Brain microvascular endothelial cell (primary cell): ENCODE results near the gene ZDHHC19.
"Not testable (repeated sequence)": the region's sequence is repeated elsewhere in the genome, so short reads cannot be mapped to it uniquely, and the experiment has no call there.

Experiments used
- DNase-seq: peaks from one replicate; pipeline ENCODE4 v3.0.0-alpha.2; 2020
- H3K27ac ChIP-seq: fragments of 250-450 bp; sonication (Bioruptor Pico); 2 replicates; pipeline ENCODE4 v1.5.1; 2020; ENCODE audit warnings: mild to moderate bottlenecking, moderate library complexity
- H3K27me3 ChIP-seq: fragments of 250-450 bp; sonication (Bioruptor Pico); replicated peaks from 2 replicates; pipeline ENCODE4 v1.5.1; 2020; ENCODE audit warnings: mild to moderate bottlenecking
- H3K36me3 ChIP-seq: fragments of 250-450 bp; sonication (Bioruptor Pico); replicated peaks from 2 replicates; pipeline ENCODE4 v1.5.1; 2020; ENCODE audit warnings: mild to moderate bottlenecking
- H3K4me3 ChIP-seq: 2 replicates; pipeline ENCODE4 v1.5.1; 2011; ENCODE audit warnings: low read depth, mild to moderate bottlenecking, control low read depth, low read length, moderate library complexity
- in situ Hi-C: cut with HindIII; loops from 2 replicates; pipeline ENCODE4 v1.10.0; 2017; ENCODE audit warnings: low sequenced_read_pairs, low pct_ligation_motif_present
- TF ChIP-seq, protein P1 (sequence below): IDR thresholded peaks from 2 replicates; pipeline ENCODE4 v1.5.1; 2011; ENCODE audit warnings: low read depth, mild to moderate bottlenecking, moderate library complexity, low read length, control low read depth, inconsistent platforms; ENCODE audit errors: missing control alignments

The ZDHHC19 gene

GRCh38 chr3:196178993-196179379 lies 32.2 kb downstream of the ZDHHC19 start:
- TF ChIP-seq, protein P1, sequence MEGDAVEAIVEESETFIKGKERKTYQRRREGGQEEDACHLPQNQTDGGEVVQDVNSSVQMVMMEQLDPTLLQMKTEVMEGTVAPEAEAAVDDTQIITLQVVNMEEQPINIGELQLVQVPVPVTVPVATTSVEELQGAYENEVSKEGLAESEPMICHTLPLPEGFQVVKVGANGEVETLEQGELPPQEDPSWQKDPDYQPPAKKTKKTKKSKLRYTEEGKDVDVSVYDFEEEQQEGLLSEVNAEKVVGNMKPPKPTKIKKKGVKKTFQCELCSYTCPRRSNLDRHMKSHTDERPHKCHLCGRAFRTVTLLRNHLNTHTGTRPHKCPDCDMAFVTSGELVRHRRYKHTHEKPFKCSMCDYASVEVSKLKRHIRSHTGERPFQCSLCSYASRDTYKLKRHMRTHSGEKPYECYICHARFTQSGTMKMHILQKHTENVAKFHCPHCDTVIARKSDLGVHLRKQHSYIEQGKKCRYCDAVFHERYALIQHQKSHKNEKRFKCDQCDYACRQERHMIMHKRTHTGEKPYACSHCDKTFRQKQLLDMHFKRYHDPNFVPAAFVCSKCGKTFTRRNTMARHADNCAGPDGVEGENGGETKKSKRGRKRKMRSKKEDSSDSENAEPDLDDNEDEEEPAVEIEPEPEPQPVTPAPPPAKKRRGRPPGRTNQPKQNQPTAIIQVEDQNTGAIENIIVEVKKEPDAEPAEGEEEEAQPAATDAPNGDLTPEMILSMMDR: no peak
- no peak overlapping the region for H3K4me3 ChIP-seq

DNA sequence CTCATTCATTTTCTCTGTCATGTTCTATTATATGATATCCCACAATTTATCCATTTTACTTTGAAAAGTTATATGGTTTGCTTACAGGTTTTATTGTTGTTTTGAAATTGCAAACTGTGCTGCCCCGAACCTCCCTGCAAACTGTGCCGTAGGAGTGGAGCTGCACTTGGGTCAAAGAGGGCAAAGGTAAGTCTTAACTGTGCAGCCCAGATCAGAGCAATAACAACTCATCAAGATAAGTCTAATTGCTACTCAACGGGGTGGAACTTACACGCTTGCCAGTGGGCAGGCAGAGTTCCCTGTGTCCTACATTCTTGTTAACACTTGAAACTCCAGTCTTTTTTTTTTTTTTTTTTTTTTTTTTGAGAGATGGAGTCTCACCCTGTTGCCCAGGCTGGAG lies 33.2 kb downstream of the ZDHHC19 start:
- no peaks in the 10 kb centered on the region for H3K36me3 ChIP-seq

More at GRCh38 chr3:196178993-196179379, 32.2 kb downstream of the ZDHHC19 start:
- Histone ChIP-seq H3K36me3 (no peaks in the 10 kb centered on the region), H3K27me3 (no peaks in the 10 kb centered on the region), H3K27ac (no peak overlapping the region)
- in situ Hi-C loops: no loop called here
- no peak for DNase-seq

DNA sequence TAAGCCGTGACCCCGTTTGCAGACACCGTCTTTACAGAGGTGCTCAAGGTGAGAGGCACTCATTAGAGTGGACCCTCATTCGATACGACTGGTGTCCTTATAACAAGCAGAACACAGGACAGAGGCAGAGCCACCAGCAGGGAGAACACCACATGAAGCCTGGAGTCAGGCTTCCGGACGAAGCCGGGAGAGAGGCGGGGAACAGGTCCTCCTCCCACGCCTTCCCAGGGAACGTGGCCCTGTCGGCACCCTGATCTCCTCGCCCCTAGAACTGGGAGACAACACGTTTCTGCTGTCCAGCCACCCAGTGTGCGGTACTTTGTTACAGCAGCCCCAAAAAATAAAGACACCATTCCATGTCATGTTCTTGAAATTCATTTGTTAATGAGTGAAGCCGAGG lies 33.6 kb downstream of the ZDHHC19 start:
- TF ChIP-seq, protein P1: no peak
- no peaks in the 10 kb centered on the region for H3K36me3 ChIP-seq
- H3K27me3 ChIP-seq: no peaks in the 10 kb centered on the region
- H3K4me3 ChIP-seq: no peak overlapping the region
- no peak overlapping the region for H3K27ac ChIP-seq
- in situ Hi-C loops: no loop called here
- no peak for DNase-seq

More for the DNA sequence above, 33.2 kb downstream of the ZDHHC19 start:
- DNase-seq: no peak
- TF ChIP-seq, protein P1: no peak
- no peak overlapping the region for H3K4me3 ChIP-seq
- H3K27ac ChIP-seq: no peak overlapping the region
- H3K27me3 ChIP-seq: no peaks in the 10 kb centered on the region
- in situ Hi-C loops: no loop called here

DNA sequence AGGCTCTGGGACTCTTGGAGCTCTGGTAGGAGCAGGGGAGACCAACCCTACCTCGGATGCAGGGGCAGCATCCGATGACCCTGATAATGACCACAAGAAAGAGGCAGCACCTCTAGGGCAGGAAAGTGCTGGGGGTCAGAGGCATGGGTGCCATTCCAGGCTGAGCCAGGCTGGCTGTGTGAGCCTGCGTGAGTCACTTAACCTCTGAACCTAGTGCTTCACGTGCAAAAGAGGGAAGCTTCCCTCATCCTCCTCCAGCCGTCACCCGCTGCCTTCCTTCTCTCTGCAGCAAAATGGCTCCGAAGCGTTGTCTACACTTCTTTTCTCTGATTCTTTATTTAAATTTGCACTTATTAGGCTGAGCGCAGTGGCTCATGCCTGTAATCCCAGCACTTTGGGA lies 35.5 kb downstream of the ZDHHC19 start:
- Histone ChIP-seq H3K36me3 (no peaks in the 10 kb centered on the region), H3K27me3 (no peaks in the 10 kb centered on the region), H3K27ac (no peak overlapping the region), H3K4me3 (no peak overlapping the region)
- TF ChIP-seq, protein P1: no peak
- in situ Hi-C loops: no loop called here
- no peak for DNase-seq

DNA sequence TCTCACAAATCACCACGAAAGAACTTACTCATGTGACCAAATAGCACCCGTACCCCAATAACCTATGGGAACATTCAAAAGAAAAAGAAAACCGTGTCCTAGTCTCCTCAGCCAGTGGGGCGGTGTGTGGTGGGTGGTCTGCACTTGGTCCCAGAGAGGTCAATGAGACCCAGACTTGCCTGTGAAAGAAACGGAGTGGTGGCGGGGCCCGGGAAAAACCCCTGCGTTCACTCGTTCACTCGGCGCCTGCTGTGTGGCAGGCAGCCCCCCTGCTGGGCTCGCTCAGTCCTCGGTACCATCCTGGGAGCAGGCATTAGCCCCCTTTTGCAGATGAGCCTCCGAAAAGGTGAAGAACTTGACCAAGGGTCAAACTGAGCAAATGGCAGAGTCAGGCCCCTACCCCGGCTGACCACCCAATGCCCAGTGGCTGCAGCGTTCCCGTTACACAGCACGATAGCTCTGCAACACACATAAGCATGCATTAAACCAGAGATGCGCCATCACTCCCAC lies 36.0 kb downstream of the ZDHHC19 start:
- no peak for DNase-seq
- H3K27me3 ChIP-seq: no peaks in the 10 kb centered on the region
- in situ Hi-C loops: no loop called here
- no peaks in the 10 kb centered on the region for H3K36me3 ChIP-seq
- no peak overlapping the region for H3K27ac ChIP-seq
- H3K4me3 ChIP-seq: no peak overlapping the region
- TF ChIP-seq, protein P1: no peak

DNA sequence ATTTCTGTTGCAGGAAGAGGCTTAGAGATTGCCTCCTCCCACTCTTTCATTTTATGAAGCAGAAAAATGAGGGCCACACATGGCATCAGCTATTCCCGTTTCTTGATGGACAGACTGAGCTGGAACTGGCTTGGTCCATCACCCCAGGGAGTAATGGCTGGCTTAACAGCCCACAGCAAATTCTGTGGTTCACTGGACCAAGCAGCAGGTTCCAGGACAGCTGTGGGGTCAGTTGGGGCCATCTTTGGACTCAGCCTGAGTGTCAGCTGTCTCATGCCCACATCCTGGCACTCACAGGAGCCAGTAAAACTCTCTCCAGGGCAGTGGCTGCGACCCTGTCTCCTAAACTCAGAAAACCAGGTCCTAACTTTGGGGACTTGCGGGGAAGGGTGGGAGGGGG lies 36.5 kb downstream of the ZDHHC19 start:
- TF ChIP-seq, protein P1: no peak
- in situ Hi-C loops: no loop called here

DNA sequence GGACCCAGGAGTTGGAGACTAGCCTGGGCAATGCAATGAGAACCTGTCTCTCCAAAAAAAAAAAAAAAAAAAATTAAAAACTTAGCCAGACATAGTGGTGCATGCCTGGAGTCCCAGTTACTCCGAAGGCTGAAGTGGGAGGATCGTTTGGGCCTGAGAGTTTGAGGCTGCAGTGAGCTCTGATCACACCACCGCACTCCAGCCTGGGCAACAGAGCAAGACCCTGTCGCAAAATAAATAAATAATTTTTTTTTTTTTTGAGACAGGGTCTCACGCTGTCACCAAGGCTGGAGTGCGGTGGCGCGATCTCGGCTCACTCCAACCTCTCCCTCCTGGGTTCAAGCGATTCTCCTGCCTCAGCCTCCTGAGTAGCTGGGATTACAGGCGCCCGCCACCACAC lies 40.9 kb downstream of the ZDHHC19 start:
- DNase-seq, H3K4me3 ChIP-seq, H3K27ac ChIP-seq, H3K36me3 ChIP-seq, H3K27me3 ChIP-seq, in situ Hi-C loops: not testable (repeated sequence)

More for the DNA sequence above, 36.5 kb downstream of the ZDHHC19 start:
- no peak for DNase-seq
- Histone ChIP-seq H3K4me3 (no peak overlapping the region), H3K27ac (no peak overlapping the region), H3K36me3 (no peaks in the 10 kb centered on the region), H3K27me3 (no peaks in the 10 kb centered on the region)
